Umbilical cord (tissue), 2 donors: ENCODE data around the gene EVC. TPM values are rescaled to one million over a fixed set of nuclear protein-coding genes. Genes with fewer than 3 reads are reported as not detected.
A peak's percentile ranks its signal among the peaks of the same experiment; 100 is the strongest.

Experiments
- DNase-seq: peaks from one replicate; pipeline ENCODE4 v3.0.0-alpha.2; 2015; ENCODE audit warnings: low spot score
- total RNA-seq: library from RNA; depleted of rRNA; stranded (reverse); fragments of >200 nt; gene quantifications from one replicate; pipeline ENCODE4 v1.2.3, GENCODE V29; 2014; ENCODE audit warnings: low replicate concordance; ENCODE audit not compliant: insufficient read depth

The EVC gene
- total RNA-seq, 1 donor from 2014 or later: 53.0 TPM

DNA sequence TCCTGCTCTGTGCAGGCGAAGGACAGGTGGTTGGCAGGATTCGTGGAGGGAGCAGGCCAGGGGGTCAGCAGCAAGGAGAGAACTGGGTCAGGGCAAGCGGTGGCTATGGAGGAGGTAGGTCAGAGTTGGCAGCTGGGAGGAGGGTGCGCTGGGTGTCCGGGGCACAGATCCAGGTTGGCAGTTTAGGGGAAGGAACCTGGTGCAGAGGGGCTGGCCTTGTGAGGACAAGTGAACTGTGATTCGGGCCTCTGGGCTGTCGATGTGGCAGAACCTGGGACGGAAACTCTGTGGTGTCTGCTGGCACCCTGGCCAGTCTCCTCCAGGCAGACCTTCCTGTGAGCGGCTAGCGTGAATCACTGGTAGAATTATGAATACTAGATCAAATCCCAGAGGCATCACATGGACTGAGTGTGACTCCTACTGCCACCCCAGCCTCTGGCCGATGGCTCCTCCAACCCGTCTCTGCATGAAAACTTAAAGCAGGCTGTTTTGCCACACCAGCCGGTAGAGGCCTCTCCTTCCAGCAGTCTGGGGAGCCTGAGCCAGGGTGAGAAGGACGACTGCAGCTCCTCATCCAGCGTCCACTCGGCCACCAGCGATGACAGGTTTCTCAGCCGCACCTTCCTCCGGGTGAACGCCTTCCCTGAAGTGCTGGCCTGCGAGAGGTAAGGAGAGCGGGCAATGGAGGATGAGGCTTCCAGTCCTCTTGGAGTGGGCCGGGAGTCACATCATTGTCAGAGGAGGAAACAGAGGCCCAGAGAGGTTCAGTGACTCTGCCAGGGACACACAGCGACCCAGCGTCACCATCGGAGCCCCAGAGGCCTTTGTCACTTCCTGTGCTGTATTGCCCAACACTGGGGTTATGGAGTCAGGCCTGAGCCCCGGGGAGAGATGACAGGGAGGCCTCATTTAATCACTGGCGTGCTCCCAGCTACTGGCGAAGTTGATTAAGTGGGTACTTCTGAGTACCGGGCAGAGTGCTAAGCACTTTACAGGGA lies 20.3 kb downstream of the EVC start:
- no peak for DNase-seq

DNA sequence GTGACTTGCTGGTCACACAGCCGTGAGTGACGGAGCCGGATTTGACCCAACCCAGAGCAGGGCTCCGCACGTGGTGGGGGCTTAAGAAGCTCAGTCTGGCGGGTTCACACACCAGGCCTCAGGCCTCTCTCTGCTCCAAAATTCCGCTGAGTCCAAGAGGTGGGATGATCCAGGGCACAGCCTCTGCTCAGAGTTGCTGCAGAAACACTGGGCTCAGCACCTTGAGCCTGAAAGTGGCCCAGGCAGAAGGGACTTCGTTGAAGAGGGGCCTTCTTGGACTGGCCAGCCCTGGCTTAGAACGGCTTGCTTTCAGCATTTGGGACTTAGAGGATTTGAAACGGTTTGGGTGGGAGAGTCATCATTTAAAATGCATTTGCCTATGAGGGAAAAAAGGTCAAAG lies 21.2 kb downstream of the EVC start:
- no peak for DNase-seq

DNA sequence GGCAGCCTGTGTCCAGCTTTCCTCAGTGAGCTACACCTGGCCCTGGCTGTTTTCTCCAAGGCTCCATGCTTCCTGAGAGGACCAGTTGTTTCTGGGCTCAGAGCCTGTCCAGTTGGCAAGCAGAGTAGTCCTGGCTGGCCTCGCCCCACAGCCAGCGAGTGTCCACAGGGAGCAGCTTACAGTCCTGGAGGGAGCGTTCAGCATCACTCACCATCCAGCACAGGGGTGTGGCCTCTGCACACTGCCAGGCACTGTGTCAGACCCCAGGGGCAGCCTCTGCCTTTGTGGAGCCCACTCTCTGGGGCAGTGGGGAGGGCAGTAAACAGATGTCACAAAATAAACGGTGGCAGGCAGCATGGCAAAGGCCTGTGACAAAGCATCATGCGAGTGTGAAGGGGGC lies 23.9 kb downstream of the EVC start:
- no peak for DNase-seq

DNA sequence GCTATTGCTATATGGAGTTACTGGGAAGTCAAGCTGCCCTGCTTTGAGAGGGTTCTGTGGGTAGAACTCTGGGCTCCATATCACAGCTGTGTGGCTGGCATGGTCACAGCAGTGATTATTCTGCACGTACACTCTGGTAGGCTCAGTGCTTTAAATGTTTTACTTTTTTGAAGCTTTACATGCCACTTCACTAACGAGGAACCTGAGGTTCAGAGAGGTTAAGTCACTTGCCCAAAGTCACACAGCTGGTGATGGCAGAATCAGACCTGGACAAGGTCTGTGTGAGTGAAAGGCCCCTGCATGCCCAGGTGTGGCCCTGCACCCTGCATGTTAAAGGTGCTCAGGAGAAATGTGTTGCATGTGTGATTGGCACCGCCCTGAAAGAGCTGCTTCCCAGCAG lies 24.5 kb downstream of the EVC start:
- DNase-seq: no peak

DNA sequence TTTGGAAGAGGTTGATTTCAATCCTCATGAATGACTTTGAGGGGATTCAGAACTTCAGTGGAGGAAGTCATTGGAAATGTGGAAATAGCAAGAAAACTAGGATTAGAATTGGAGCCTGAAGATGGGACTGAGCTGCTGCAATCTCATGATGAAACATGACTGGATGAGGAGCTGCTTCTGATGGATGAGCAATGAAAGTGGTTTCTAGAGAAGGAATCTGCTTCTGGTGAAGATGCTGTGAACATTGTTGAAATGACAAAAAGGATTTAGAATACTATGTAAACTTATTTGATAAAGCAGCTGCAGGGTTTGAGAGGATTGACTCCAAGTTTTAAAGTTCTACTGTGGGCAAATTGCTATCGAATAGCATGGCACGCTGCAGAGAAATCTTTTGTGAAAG lies 27.1 kb downstream of the EVC start:
- DNase-seq: no peak

DNA sequence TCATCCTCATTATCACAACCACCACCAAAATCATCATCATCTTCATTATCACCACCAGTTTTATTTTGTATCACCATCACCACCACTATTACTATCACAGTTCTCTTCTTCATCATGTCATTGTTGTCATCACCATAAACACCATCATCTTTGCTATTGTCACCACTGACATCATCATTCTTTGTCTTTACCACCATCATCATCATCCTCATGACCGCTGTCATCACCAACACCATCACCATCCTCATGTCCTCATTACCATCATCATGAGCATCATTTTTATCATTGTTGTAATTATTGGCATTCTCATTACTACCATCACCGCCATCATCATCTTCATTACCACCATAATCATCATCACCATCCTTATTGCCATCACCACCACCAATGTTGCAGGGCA lies 31.4 kb downstream of the EVC start:
- no peak for DNase-seq

DNA sequence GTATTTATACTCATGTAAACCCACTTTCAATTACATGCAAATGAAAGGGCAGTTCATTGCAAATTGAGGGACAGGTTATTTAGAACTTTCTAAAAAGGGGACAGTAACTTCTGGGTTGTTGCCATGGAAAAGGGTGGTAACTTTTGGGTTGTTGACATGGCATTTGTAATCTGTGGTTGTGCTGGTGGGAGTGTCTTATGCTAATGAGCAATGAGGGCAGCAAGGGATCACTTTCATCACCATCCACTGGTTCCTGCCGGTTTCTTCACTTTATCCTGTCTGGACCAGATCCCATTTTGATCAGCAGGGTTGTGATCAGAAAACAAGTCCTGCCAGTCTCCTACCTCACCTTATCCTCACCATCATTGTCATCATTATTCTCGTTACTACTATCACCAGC lies 32.0 kb downstream of the EVC start:
- DNase-seq: no peak

DNA sequence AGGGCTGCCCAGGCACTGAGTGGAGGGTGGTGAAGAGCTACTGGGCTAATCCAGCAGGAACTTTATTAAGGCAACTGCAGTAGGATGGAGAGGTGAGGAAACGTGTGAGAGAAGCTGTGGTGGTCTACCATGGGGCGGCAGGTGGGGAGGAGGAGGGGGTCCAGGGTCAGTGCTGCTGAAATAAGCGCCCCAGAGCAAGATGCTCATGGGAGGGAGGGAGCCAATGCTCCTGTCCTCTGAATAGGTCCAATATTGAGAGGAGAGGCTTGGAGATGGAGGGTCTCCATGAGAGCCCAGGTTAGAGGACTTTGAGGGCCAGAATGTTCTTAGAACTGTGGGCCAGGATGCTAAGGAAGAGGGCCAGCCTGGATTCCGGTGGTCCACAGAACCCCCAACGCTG lies 35.2 kb downstream of the EVC start:
- no peak for DNase-seq

DNA sequence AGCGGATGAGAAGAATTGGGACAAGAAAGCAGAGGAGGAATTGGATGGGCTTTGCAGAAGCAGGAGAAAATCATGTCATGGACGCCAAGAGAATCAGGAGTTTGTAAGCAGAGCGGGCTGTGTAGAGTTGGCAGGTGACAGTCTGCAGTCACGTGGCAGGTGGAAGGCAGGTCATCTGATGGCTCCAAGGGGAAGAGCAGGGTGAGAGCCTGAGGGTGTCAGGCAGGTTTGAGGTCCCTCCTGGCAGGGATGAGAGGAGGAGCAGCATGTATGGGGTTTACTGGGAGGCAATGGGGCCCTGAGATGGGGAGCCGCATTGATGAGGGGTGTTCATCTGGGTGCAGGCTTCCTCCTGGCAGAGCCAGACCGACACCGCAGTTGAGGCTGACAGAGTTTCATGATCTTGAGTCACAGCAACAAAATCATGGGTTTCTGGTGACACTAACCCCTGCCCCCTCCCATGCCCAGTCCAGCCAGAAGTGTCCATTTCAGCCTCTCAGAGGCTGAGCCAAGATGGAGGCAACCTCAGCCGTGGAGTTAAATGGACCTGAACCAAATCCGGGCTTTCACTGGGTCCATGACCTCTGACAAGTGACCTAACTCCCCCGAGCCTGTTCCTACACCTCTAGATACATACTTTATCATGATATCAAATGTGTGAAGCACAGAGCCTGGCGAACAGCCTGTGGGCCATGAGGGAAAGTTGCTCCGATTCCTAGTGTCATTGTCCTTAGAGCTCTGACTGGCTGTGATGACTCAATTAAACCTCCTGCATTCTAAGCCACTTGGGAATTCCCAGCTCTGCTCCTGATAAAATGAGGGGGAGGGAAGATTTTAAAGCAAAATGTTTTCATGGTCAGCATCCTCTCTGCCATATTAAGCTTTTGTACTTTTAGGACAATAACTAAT lies 36.1 kb downstream of the EVC start:
- peak; percentile 32 for DNase-seq

DNA sequence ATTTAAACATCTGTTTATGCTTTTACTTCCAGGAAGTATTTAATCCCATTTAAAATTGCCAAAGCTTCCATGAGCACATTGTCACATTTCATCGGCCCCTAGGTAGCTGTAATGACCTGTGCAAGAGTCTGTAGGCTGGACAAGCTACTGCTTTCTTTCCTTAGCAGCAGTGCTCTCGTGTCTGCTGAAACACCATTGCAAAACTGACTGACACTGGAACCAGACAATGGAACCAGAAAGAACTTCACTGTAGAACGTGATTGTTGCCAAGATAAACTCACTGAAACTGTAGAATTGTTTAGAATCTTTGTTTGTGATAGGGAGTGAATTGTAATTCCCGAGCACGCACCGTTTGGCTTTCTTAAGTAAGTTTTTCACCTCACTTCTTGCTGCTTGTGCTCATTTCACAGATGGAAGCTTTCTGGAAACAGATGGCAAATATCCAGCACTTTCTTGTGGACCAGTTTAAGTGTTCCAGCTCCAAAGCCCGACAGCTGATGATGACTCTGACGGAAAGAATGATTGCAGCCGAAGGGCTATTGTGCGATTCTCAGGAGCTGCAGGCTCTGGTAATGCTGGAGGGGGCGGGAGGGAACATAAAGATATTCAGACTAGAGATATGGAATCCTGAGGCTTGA lies 36.9 kb downstream of the EVC start:
- peak; percentile 96 for DNase-seq

DNA sequence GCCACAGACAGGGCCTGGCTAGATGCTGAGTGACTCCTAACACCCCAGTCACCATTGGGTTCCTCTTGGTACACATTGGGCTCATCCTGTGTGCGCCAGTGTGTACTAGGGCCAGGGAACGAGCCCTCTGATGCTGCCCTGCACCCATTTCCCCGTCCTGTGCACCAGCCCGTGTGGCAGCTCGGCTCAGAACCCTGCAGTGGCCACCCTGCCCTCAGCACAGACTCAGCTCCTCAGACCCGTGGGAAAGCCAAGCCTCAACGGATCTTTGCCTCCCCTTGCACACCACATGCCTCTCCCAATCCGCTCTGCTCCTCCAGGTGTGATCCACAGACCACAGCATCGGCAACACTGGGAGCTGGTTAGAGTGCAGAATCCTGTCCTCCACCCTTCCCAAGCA lies 38.6 kb downstream of the EVC start:
- no peak for DNase-seq

DNA sequence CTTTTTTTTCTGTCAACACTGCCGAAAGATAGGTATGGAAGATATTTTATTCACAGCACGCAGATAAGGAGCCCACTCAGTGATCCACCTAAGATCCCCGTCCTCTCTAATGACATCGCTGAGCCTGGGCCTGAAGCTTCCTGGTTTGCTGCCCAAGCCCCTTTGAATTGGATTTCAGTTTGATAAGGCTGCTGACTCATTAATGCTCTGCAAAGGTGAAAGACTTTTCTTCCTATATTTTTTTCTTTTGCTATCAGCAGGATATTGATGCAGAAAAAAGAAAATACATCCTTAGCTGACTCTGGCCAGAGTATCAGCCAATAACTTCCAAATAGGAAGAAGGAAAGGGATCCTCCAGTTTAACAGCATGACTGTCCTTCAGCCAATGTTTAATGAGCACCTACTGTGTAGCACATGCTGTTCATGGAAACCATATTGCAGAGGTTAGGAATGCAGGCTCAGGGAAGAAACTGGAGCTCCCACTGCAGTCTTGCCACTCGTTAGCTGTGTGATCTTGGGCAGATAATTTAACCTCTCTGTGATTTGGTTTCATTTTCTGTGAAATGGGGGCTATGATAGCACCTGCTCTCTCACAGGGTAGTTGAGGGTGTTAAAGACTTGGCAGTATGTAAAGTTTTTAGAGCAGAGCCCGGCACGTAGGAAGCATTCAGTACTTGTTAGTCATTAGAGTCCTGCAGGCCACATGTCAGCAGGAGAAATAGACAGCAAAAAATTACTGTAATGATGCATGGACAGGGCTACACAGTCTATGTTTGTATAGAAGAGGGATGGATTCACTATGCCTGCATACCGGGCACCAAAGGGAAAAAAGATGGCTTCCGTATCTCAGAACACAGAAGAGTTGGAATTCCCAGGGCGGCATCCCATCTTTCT lies 39.3 kb downstream of the EVC start:
- DNase-seq: no peak

DNA sequence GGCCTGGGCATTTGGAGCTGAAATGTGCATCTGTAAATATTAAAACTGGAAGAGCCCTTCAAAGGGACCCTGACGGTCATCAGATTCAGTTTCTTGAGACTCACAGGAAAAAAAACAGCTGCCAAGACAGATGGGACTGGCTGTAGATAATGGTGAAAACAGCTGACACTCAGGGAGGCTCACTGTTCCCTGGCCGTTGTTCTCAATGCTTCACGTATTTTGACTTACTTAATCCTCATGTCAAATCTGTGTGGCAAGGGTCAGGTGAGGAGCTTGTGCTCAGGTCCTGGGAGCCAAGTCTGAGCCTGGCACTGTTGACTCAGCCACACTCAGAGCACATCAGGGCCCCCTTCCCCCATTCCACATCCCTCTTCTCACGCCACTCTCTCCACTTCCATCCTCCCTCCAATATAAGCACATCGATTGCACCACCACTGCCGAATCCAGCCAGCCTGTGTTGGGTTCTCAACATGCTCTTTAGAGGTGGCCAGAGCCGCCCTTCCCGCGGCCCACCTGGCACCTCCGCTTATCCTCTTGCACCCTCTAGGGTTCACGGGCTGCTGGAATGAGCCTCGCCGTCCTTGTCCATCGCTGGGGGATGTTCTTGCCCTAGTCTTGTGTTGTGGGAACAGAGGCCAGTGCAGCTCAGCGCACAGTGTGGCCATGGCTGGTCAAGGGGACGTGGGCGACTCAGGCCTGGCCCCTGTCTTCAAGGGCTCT lies 40.1 kb downstream of the EVC start:
- no peak for DNase-seq

DNA sequence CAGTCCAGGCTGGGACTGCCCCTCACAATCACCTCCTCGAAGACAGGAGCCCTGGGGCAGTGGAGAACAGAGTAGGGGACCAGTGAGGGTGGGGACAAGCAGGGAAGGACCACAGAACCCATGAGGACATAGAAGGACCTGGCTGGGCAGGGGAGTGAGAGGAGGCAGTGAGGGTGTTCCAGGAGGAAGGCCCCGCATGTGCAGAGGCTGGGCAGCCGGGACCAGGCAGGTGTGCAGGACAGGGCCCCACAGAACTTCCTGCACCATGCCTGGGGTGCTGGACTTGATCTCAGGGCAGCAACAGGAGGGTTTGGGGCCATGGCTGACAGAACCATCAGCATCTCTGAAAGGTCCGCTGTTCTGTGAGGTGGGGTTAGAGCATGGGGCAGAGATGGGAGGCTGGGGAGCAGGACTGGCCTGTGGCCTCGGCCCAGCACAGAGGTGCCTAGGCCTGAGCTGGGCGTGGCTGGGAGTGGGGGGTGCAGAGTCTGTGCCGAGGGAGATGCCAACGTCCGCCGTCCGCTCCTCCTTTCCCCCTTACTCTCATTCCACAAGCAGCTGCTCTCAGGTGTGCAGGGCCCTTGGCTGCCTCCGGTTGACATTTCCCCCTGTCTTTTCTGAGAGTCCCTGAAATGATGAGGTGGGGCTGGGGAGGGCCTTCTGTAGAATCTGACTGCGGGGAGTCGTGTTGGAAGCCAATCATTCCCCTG lies 40.8 kb downstream of the EVC start:
- no peak for DNase-seq

DNA sequence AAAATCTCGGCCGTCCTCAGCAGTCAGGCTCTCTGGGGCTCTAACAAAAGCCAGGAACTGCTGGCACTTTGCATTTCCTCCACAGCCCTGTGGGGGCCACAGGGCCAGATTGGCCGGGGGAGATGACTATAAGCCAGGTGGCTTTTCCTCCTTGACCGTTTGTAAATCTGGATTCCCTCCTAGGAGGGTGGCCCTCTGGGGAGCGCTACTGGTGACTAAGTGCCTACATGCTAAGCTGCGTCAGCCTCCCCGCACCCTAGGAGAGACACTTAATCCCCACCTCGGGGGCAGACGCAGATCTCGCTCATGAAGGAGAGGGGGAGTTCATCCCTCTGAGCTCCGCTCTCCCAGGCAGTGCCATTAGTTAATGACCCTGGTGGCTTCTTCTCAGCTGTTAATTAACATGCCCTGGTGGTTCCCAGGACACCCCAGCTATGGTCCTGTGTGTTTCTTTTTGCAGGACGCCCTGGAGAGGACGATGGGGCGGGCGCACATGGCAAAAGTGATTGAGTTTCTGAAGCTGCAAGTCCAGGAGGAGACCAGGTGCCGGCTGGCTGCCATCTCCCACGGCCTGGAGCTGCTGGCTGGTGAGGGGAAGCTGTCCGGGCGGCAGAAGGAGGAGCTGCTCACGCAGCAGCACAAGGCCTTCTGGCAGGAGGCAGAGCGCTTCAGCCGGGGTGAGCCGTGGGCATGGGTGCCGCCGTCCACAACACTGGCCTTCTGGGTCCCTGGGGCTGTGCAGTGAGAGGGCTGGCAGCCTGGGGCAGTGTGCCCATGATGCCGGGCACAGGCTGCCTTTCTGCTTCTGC lies 41.6 kb downstream of the EVC start:
- peak; percentile 12 for DNase-seq

DNA sequence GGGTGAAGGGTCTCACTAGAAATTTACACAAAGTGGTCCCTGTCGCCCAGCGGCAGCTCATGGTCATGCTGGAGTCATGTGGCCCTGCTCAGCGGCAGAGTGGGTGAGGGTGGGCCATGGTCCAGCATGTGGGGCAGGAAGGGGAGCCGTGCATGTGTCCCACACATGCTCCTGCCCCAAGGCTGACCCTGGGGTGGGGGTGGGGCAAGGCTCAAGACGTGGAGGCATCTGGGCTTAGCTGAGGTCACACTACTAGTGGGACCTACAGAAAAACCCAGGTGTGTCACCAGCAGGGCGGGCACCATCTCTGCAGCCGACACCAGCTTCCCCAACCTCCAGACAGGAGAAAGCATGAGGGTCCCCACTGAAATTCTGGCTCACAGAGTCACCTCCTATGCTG lies 42.4 kb downstream of the EVC start:
- DNase-seq: no peak

DNA sequence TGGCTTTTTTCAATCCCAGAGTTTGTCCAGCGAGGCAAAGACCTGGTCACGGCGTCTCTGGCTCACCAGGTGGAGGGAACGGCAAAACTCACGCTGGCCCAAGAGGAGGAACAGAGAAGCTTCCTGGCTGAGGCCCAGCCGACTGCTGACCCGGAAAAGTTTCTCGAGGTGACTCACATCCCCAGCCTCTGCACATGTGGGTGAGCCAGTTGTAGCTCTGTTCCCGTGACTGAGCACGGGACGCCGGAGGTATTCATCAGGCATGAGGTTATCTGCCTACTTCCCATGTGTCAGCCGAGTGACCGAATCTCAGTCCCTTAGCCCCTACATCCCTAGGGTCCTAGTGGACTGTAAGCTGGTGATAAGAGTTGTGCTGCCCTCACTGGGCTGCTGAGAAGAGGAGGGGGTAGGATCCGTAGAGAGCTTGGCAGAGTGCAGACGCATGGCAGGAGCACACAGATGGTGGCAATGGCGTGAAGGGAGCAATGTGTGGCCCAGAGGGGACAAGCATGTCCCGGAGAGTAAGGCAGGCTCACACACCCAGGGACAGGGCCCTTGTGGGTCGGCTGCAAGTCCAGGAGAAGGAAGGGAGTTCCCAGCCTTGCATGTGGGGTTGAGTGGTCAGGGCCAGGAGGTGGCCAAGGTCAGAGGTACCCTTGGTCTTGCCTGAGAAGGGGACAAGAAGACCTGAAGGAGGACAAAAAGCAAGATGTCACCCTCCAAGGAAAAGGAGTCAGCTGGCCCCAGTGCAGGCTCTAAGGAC lies 42.9 kb downstream of the EVC start:
- no peak for DNase-seq

DNA sequence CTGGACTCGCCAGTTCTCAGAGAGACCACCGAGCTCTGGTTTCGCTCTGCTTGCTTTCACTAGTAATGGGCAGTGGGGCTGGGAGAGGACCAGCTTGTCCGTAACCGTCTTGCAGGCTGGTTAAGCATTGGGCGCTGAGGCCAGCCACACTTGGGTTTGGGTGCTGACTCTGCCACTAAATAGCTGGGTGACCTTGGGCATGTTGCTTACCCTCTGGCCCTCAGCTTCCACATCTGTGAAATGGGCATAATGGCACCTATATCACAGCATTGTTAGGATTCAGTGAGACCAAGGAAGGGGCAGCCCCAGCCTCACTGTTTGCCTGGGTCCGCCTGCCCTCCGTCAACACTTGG lies 43.5 kb downstream of the EVC start:
- DNase-seq: no peak
